Stimulated activated CD8-positive, alpha-beta memory T cell treated with anti-CD3 and anti-CD28 coated beads, Interleukin-7, amount 100 ng/mL, for 48 hours (primary cell): ENCODE data around the gene ACCS.

Experiments
- DNase-seq, 2 donors: peaks; one replicate each; pipeline ENCODE4 v3.0.0-alpha.2; 2020; ENCODE audit warnings: low read depth in 1 of 2; ENCODE audit errors: extremely low read depth in 1 of 2

The ACCS gene

GRCh38 chr11:44085330-44085729 is 19.3 kb downstream of the ACCS start:
- no peak for DNase-seq

- no peak for DNase-seq
These were observed 22.3 kb downstream of the ACCS start for GRCh38 chr11:44088377-44088776.

GRCh38 chr11:44088871-44089270 is 22.8 kb downstream of the ACCS start:
- no peak for DNase-seq

GRCh38 chr11:44090539-44090938 is 24.5 kb downstream of the ACCS start:
- DNase-seq = no peak

- peak in 1 of 2 donors; percentile 73 for DNase-seq
These were observed 28.3 kb downstream of the ACCS start for GRCh38 chr11:44094260-44094868.

GRCh38 chr11:44095506-44096359 is 29.7 kb downstream of the ACCS start, which contains the start of gene EXT2:
Gene EXT2, plus strand, starts transcription at chr11:44095678. Its CDS starts 12,035 bp downstream, at chr11:44107713.
- DNase-seq = peak; percentile 68 to 75

- no peak for DNase-seq
These were observed 30.5 kb downstream of the ACCS start for GRCh38 chr11:44096360-44097185.

GRCh38 chr11:44097821-44098220 is 31.8 kb downstream of the ACCS start:
- no peak for DNase-seq

GRCh38 chr11:44101098-44101497 is 35.0 kb downstream of the ACCS start:
- no peak for DNase-seq

GRCh38 chr11:44104481-44105294 is 38.6 kb downstream of the ACCS start:
- no peak for DNase-seq

GRCh38 chr11:44108260-44108659 is 42.2 kb downstream of the ACCS start:
- no peak for DNase-seq

- peak; percentile 4 to 45 for DNase-seq
These were observed 44.2 kb downstream of the ACCS start for GRCh38 chr11:44110231-44110679.

- no peak for DNase-seq
These were observed 46.2 kb downstream of the ACCS start for GRCh38 chr11:44112091-44112821.

- no peak for DNase-seq
These were observed 46.9 kb downstream of the ACCS start for GRCh38 chr11:44113018-44113417.

- DNase-seq = no peak
These were observed 47.5 kb downstream of the ACCS start for GRCh38 chr11:44113572-44113971.

GRCh38 chr11:44116234-44116830 is 50.3 kb downstream of the ACCS start:
- no peak for DNase-seq

GRCh38 chr11:44120169-44120568 is 54.1 kb downstream of the ACCS start:
- DNase-seq = no peak

- DNase-seq = no peak
These were observed 59.5 kb downstream of the ACCS start for GRCh38 chr11:44125598-44125997.

- DNase-seq = no peak
These were observed 60.2 kb downstream of the ACCS start for GRCh38 chr11:44126304-44126703.
